GM18505 (cell line): Measurements from ENCODE around the gene DPF3.
"Not testable (repeated sequence)": the region's sequence is repeated elsewhere in the genome, so short reads cannot be mapped to it uniquely, and the experiment has no call there.

Source experiments
- ATAC-seq: cut with Tn5 transposase; IDR thresholded peaks from one replicate; pipeline ENCODE4 v1.9.1; 2021; ENCODE audit not compliant: unreplicated experiment
- POLR2A ChIP-seq: IDR thresholded peaks from 4 replicates; pipeline ENCODE4 v1.6.1; 2011; ENCODE audit warnings: borderline replicate concordance; ENCODE audit not compliant: insufficient read depth, insufficient read length; ENCODE audit errors: extremely low read depth

The DPF3 gene

GRCh38 chr14:72758420-72758819, 135.5 kb downstream of the DPF3 start:
- TF ChIP-seq POLR2A = no peak
- ATAC-seq = no peak

- no peak for ATAC-seq
- TF ChIP-seq POLR2A = no peak
Observed at GRCh38 chr14:72756967-72757366, 136.9 kb downstream of the DPF3 start.

GRCh38 chr14:72755766-72756165, 138.1 kb downstream of the DPF3 start:
- ATAC-seq = no peak
- TF ChIP-seq POLR2A = no peak

GRCh38 chr14:72754949-72755348, 139.0 kb downstream of the DPF3 start:
- TF ChIP-seq POLR2A = no peak
- ATAC-seq = no peak

GRCh38 chr14:72753879-72754400, 140.0 kb downstream of the DPF3 start:
- no peak for TF ChIP-seq POLR2A

GRCh38 chr14:72753044-72753710, 140.7 kb downstream of the DPF3 start:
- no peak for ATAC-seq
- no peak for TF ChIP-seq POLR2A

More at GRCh38 chr14:72753879-72754400, 140.0 kb downstream of the DPF3 start:
- no peak for ATAC-seq

- TF ChIP-seq POLR2A = no peak
Observed at GRCh38 chr14:72752034-72752412, 141.9 kb downstream of the DPF3 start.

GRCh38 chr14:72751276-72752033, 142.4 kb downstream of the DPF3 start:
- no peak for ATAC-seq
- TF ChIP-seq POLR2A = no peak

More at GRCh38 chr14:72752034-72752412, 141.9 kb downstream of the DPF3 start:
- no peak for ATAC-seq

- ATAC-seq = not testable (repeated sequence)
Observed at GRCh38 chr14:72748921-72749320, 145.0 kb downstream of the DPF3 start.

- no peak for ATAC-seq
- TF ChIP-seq POLR2A = no peak
Observed at GRCh38 chr14:72747652-72748051, 146.2 kb downstream of the DPF3 start.

- no peak for TF ChIP-seq POLR2A
- ATAC-seq = no peak
Observed at GRCh38 chr14:72745991-72746980, 147.6 kb downstream of the DPF3 start.

- no peak for TF ChIP-seq POLR2A
- no peak for ATAC-seq
Observed at GRCh38 chr14:72745546-72745945, 148.4 kb downstream of the DPF3 start.
